Panc1 (cell line): Measurements from ENCODE around the gene DAPK2.
"Not testable (repeated sequence)": the region's sequence is repeated elsewhere in the genome, so short reads cannot be mapped to it uniquely, and the experiment has no call there.

Experiments
- CTCF ChIP-seq: fragments of 450-650 bp; IDR thresholded peaks from 2 replicates; pipeline ENCODE4 v1.5.1; 2017; ENCODE audit warnings: mild to moderate bottlenecking
- POLR2AphosphoS5 ChIP-seq: IDR thresholded peaks from 2 replicates; pipeline ENCODE4 v1.6.1; 2012; ENCODE audit warnings: mild to moderate bottlenecking, low read depth, low read length, moderate library complexity
- REST ChIP-seq, 2 experiments: IDR thresholded peaks; 2 replicates each; pipeline ENCODE4 v1.6.1; 2011 to 2012; ENCODE audit warnings: low read depth in 2 of 2, control low read depth in 1 of 2, low read length in 1 of 2, mild to moderate bottlenecking in 1 of 2, moderate library complexity in 1 of 2; ENCODE audit not compliant: insufficient read depth in 1 of 2
- SIN3A ChIP-seq: IDR thresholded peaks from 2 replicates; pipeline ENCODE4 v1.6.1; 2012; ENCODE audit warnings: low read depth, mild to moderate bottlenecking, low read length, moderate library complexity, borderline replicate concordance; ENCODE audit not compliant: insufficient read depth
- TCF7L2 ChIP-seq: IDR thresholded peaks from 2 replicates; pipeline ENCODE4 v1.6.1; 2011; ENCODE audit warnings: mild to moderate bottlenecking, low read depth, low read length, inconsistent platforms

- TF ChIP-seq CTCF; POLR2AphosphoS5; REST (IDR thresholded peaks at IDR 0.05; ENCODE audit: insufficient read depth in 1 of 2, low read depth in 2 of 2, low read length in 1 of 2); TCF7L2; SIN3A: not testable (repeated sequence)
Observed at GRCh38 chr15:64073496-64073895, 27.2 kb upstream of the DAPK2 start.
